H9 (cell line): ENCODE results near the gene RRP36. TPM values are rescaled to one million over a fixed set of nuclear protein-coding genes. Genes with fewer than 3 reads are reported as not detected.

Source experiments
- DNase-seq: peaks from one replicate; pipeline ENCODE4 v3.0.0-alpha.2; 2017
- H2AFZ ChIP-seq: one replicate; pipeline ENCODE4 v1.6.1; 2013; ENCODE audit warnings: mild to moderate bottlenecking, low read length, control low read depth, moderate library complexity
- H2AK5ac ChIP-seq: 2 replicates; pipeline ENCODE4 v1.6.1; 2013; ENCODE audit warnings: low read length, control low read depth, mixed read lengths; ENCODE audit not compliant: insufficient read length
- H2BK120ac ChIP-seq: one replicate; pipeline ENCODE4 v1.6.1; 2013; ENCODE audit warnings: low read depth, mild to moderate bottlenecking, low read length, control low read depth, inconsistent platforms; ENCODE audit not compliant: poor library complexity, severe bottlenecking
- H2BK12ac ChIP-seq: 2 replicates; pipeline ENCODE4 v1.6.1; 2013; ENCODE audit warnings: low read length, control low read depth, mixed read lengths, low read depth; ENCODE audit not compliant: insufficient read length
- H2BK15ac ChIP-seq: 2 replicates; pipeline ENCODE4 v1.6.1; 2013; ENCODE audit warnings: low read depth, low read length, control low read depth
- H2BK20ac ChIP-seq: one replicate; pipeline ENCODE4 v1.6.1; 2013; ENCODE audit warnings: low read depth, mild to moderate bottlenecking, low read length, control low read depth, inconsistent platforms; ENCODE audit not compliant: poor library complexity, severe bottlenecking
- H2BK5ac ChIP-seq: 2 replicates; pipeline ENCODE4 v1.6.1; 2013; ENCODE audit warnings: low read length, control low read depth, mixed read lengths; ENCODE audit not compliant: insufficient read length
- H3K14ac ChIP-seq: 2 replicates; pipeline ENCODE4 v1.6.1; 2013; ENCODE audit warnings: low read length, control low read depth; ENCODE audit not compliant: insufficient read depth
- H3K18ac ChIP-seq: 2 replicates; pipeline ENCODE4 v1.6.1; 2013; ENCODE audit warnings: low read depth, mild to moderate bottlenecking, mixed read lengths, low read length, control low read depth; ENCODE audit not compliant: insufficient read length
- H3K23ac ChIP-seq: 2 replicates; pipeline ENCODE4 v1.6.1; 2013; ENCODE audit warnings: low read length, control low read depth, mixed read lengths, low read depth; ENCODE audit not compliant: insufficient read length
- H3K23me2 ChIP-seq: 2 replicates; pipeline ENCODE4 v1.6.1; 2013; ENCODE audit warnings: low read depth, mild to moderate bottlenecking, mixed read lengths, low read length, control low read depth; ENCODE audit not compliant: insufficient read length, poor library complexity, severe bottlenecking
- H3K27ac ChIP-seq: 2 replicates; pipeline ENCODE4 v1.5.1; 2013; ENCODE audit warnings: low read length, control low read depth, mixed read lengths, low read depth; ENCODE audit not compliant: insufficient read length
- H3K27me3 ChIP-seq: 2 replicates; pipeline ENCODE4 v1.6.1; 2013; ENCODE audit warnings: low read length, control low read depth, inconsistent platforms; ENCODE audit not compliant: insufficient read depth
- H3K4ac ChIP-seq: 2 replicates; pipeline ENCODE4 v1.6.1; 2013; ENCODE audit warnings: low read depth, mild to moderate bottlenecking, control low read depth, inconsistent platforms, low read length, moderate library complexity
- H3K4me1 ChIP-seq: 2 replicates; pipeline ENCODE4 v1.6.1; 2013; ENCODE audit warnings: low read length, control low read depth, inconsistent platforms; ENCODE audit not compliant: insufficient read depth
- H3K4me2 ChIP-seq: 2 replicates; pipeline ENCODE4 v1.6.1; 2013; ENCODE audit warnings: low read length, control low read depth, mixed read lengths; ENCODE audit not compliant: insufficient read length, insufficient read depth
- H3K56ac ChIP-seq: 2 replicates; pipeline ENCODE4 v1.6.1; 2013; ENCODE audit warnings: low read depth, mild to moderate bottlenecking, mixed read lengths, low read length, control low read depth; ENCODE audit not compliant: insufficient read length
- H3K79me1 ChIP-seq: 2 replicates; pipeline ENCODE4 v1.6.1; 2013; ENCODE audit warnings: low read depth, mild to moderate bottlenecking, moderate library complexity, low read length, control low read depth, inconsistent platforms; ENCODE audit not compliant: insufficient read depth, poor library complexity, severe bottlenecking
- H3K79me2 ChIP-seq: 2 replicates; pipeline ENCODE4 v1.6.1; 2013; ENCODE audit warnings: low read length, control low read depth, inconsistent platforms; ENCODE audit not compliant: insufficient read depth
- H3K9ac ChIP-seq: 2 replicates; pipeline ENCODE4 v1.6.1; 2013; ENCODE audit warnings: low read length, control low read depth, mixed read lengths; ENCODE audit not compliant: insufficient read length; ENCODE audit errors: extremely low read depth
- H3K9me3 ChIP-seq: one replicate; pipeline ENCODE4 v1.6.1; 2013; ENCODE audit warnings: low read depth, low read length, inconsistent platforms; ENCODE audit not compliant: control insufficient read depth
- H3T11ph ChIP-seq: one replicate; pipeline ENCODE4 v1.6.1; 2013; ENCODE audit warnings: mild to moderate bottlenecking, low read length, control low read depth, inconsistent platforms
- H4K20me1 ChIP-seq: one replicate; pipeline ENCODE4 v1.6.1; 2013; ENCODE audit not compliant: control insufficient read depth, insufficient read length, insufficient read depth
- H4K5ac ChIP-seq: 2 replicates; pipeline ENCODE4 v1.6.1; 2013; ENCODE audit warnings: low read depth, mild to moderate bottlenecking, mixed read lengths, low read length, control low read depth; ENCODE audit not compliant: insufficient read length
- H4K8ac ChIP-seq: replicated peaks from 2 replicates; pipeline ENCODE4 v1.6.1; 2013; ENCODE audit warnings: low read length, control low read depth, mixed read lengths, low read depth; ENCODE audit not compliant: insufficient read length
- H4K91ac ChIP-seq: 2 replicates; pipeline ENCODE4 v1.6.1; 2013; ENCODE audit warnings: low read depth, mild to moderate bottlenecking, moderate library complexity, mixed read lengths, low read length, control low read depth; ENCODE audit not compliant: insufficient read length
- H3K27ac Mint-ChIP-seq, 3 experiments: 2 replicates in 2 of 3; 3 replicates in 1 of 3; pipeline ENCODE4 v1.8.0; 2020 to 2021; ENCODE audit warnings: mixed read lengths in 3 of 3, mild to moderate bottlenecking in 1 of 3, moderate library complexity in 1 of 3
- H3K27me3 Mint-ChIP-seq: 2 replicates; pipeline ENCODE4 v1.8.0; 2021; ENCODE audit warnings: low read depth, mild to moderate bottlenecking, moderate library complexity, mixed read lengths
- H3K36me3 Mint-ChIP-seq, 3 experiments: 2 replicates in 2 of 3; 3 replicates in 1 of 3; pipeline ENCODE4 v1.8.0; 2020 to 2021; ENCODE audit warnings: low read depth in 3 of 3, mixed read lengths in 3 of 3; ENCODE audit not compliant: insufficient read depth in 1 of 3
- H3K4me1 Mint-ChIP-seq, 2 experiments: 2 replicates each; pipeline ENCODE4 v1.8.0; 2020; ENCODE audit warnings: mixed read lengths in 2 of 2
- H3K4me3 Mint-ChIP-seq, 2 experiments: 2 replicates in 1 of 2; 3 replicates in 1 of 2; pipeline ENCODE4 v1.8.0; 2020 to 2021; ENCODE audit warnings: mild to moderate bottlenecking in 2 of 2, mixed read lengths in 2 of 2, moderate library complexity in 1 of 2
- H3K9me3 Mint-ChIP-seq, 2 experiments: 2 replicates in 1 of 2; 3 replicates in 1 of 2; pipeline ENCODE4 v1.8.0; 2020; ENCODE audit warnings: mild to moderate bottlenecking in 2 of 2, mixed read lengths in 2 of 2, moderate library complexity in 1 of 2
- CTCF ChIP-seq: fragments of 200-600 bp; sonication (generic); conservative IDR thresholded peaks from 3 replicates; pipeline ENCODE4 v1.8.0; 2021; ENCODE audit warnings: antibody characterized with exemption, mild to moderate bottlenecking
- WGBS: extraction: QIAGEN DNeasy Blood & Tissue Kit; methylation state at CpG from one replicate; pipeline ENCODE4 v1.1.7; 2013; ENCODE audit warnings: missing lambda C conversion rate, low lambda C conversion rate, mixed read lengths; ENCODE audit not compliant: insufficient read length; ENCODE audit errors: extremely low coverage; 5-methylcytosine and 5-hydroxymethylcytosine counted together
- total RNA-seq: library from RNA; stranded (reverse); gene quantifications from 2 replicates; pipeline ENCODE4 v1.2.1, GENCODE V29; 2021

Gene RRP36
- total RNA-seq, 1 experiment from 2014 or later, result 117 TPM

- H3K4ac ChIP-seq, result no peak within 1 kb of the TSS; the same call in none of the 2 replicates
- no peak within 1 kb of the TSS for H4K91ac ChIP-seq
- H4K20me1 ChIP-seq, result no peaks in the 10 kb centered on the region
- no peak within 1 kb of the TSS for H2AK5ac ChIP-seq
- no peak within 1 kb of the TSS for H2BK15ac ChIP-seq
- H3K23ac ChIP-seq, result no peak within 1 kb of the TSS
- no peaks in the 10 kb centered on the region for H3K9me3 ChIP-seq
- H2BK20ac ChIP-seq, result no peak within 1 kb of the TSS
- H3K4me2 ChIP-seq, result peak within 1 kb of the TSS; percentile 72
- peak within 1 kb of the TSS; percentile 76 for H3K9ac ChIP-seq
- Mint-ChIP-seq H3K36me3 (peaks cover 9 to 29% (median 21%) of the 10 kb centered on the region in 3 experiments), H3K4me3 (peak within 1 kb of the TSS; percentile 85 to 90), H3K4me1 (peaks cover 29 to 56% of the 10 kb centered on the region in 2 experiments), H3K9me3 (no peaks in the 10 kb centered on the region), H3K27ac (peak within 1 kb of the TSS in 2 of 3 experiments; percentile 85 to 90; a peak in 5 of 7 replicates), H3K27me3 (no peaks in the 10 kb centered on the region)
- H2BK120ac ChIP-seq, result no peak within 1 kb of the TSS
- peaks cover 17% of the 10 kb centered on the region; the same call in 1 of the 2 replicates for H3K79me2 ChIP-seq
- H3K14ac ChIP-seq, result peak within 1 kb of the TSS; percentile 94
- H3K4me1 ChIP-seq, result peaks cover 13% of the 10 kb centered on the region
- no peak within 1 kb of the TSS for H4K5ac ChIP-seq
- TF ChIP-seq CTCF, result no peak
- no peak within 1 kb of the TSS for H4K8ac ChIP-seq
- H3K79me1 ChIP-seq, result peaks cover 8% of the 10 kb centered on the region
- H3T11ph ChIP-seq, result no peak within 1 kb of the TSS
- H2BK5ac ChIP-seq, result no peak within 1 kb of the TSS
- peak within 1 kb of the TSS; percentile 61 for H3K18ac ChIP-seq
- no peaks in the 10 kb centered on the region for H3K27me3 ChIP-seq
- H3K27ac ChIP-seq, result no peak within 1 kb of the TSS
- no peak within 1 kb of the TSS for H2BK12ac ChIP-seq
- H3K56ac ChIP-seq, result no peak within 1 kb of the TSS
- H2AFZ ChIP-seq, result no peak within 1 kb of the TSS
- H3K23me2 ChIP-seq, result peaks cover 10% of the 10 kb centered on the region
- peak; percentile 87 for DNase-seq
- WGBS, result no CpG with 5 or more reads among the region's 60 CpGs
These were observed 54.4 kb downstream of the RRP36 start, which contains the start of gene PTK7 for GRCh38 chr6:43075670-43076463. Gene PTK7, plus strand, starts transcription at chr6:43076314. Its CDS starts 175 bp downstream, at chr6:43076489.
